Glomerular visceral epithelial cell (primary cell): ENCODE data around the gene DCAF12.
A peak's percentile ranks its signal among the peaks of the same experiment; 100 is the strongest.
"Not testable (repeated sequence)": the region's sequence is repeated elsewhere in the genome, so short reads cannot be mapped to it uniquely, and the experiment has no call there.

Experiments
- DNase-seq: peaks from one replicate; pipeline ENCODE4 v3.0.0-alpha.2; 2016; ENCODE audit errors: extremely low spot score

The DCAF12 gene

GRCh38 chr9:34126207-34127034 lies at the start of gene DCAF12:
Gene DCAF12 (minus strand): TSS chr9:34126698. CDS start chr9:34126431, 267 bp downstream.
- DNase-seq: peak; percentile 91

GRCh38 chr9:34176089-34176488 lies 49.6 kb upstream of the DCAF12 start:
- no peak for DNase-seq

- no peak for DNase-seq
Observed at GRCh38 chr9:34171753-34172535, 45.4 kb upstream of the DCAF12 start.

GRCh38 chr9:34170237-34170991 lies 43.9 kb upstream of the DCAF12 start:
- DNase-seq: no peak

GRCh38 chr9:34169125-34169524 lies 42.6 kb upstream of the DCAF12 start:
- DNase-seq: no peak

GRCh38 chr9:34163434-34163833 lies 36.9 kb upstream of the DCAF12 start:
- no peak for DNase-seq

- peak; percentile 11 for DNase-seq
Observed at GRCh38 chr9:34158362-34158869, 31.9 kb upstream of the DCAF12 start.

- no peak for DNase-seq
Observed at GRCh38 chr9:34157898-34158297, 31.4 kb upstream of the DCAF12 start.

- DNase-seq: no peak
Observed at GRCh38 chr9:34157318-34157717, 30.8 kb upstream of the DCAF12 start.

GRCh38 chr9:34154057-34154456 lies 27.6 kb upstream of the DCAF12 start:
- DNase-seq: no peak

- DNase-seq: no peak
Observed at GRCh38 chr9:34151398-34151797, 24.9 kb upstream of the DCAF12 start.

GRCh38 chr9:34145165-34145564 lies 18.7 kb upstream of the DCAF12 start:
- peak; percentile 23 for DNase-seq

GRCh38 chr9:34143116-34143515 lies 16.6 kb upstream of the DCAF12 start:
- DNase-seq: no peak

- DNase-seq: no peak
Observed at GRCh38 chr9:34140853-34141252, 14.4 kb upstream of the DCAF12 start.

GRCh38 chr9:34139477-34140146 lies 13.1 kb upstream of the DCAF12 start:
- peak; percentile 74 for DNase-seq

GRCh38 chr9:34138644-34139043 lies 12.1 kb upstream of the DCAF12 start:
- not testable (repeated sequence) for DNase-seq

GRCh38 chr9:34134521-34134920 lies 8.0 kb upstream of the DCAF12 start:
- DNase-seq: no peak

- no peak for DNase-seq
Observed at GRCh38 chr9:34133436-34133949, 7.0 kb upstream of the DCAF12 start.

- DNase-seq: no peak
Observed at GRCh38 chr9:34131571-34131970, 5.1 kb upstream of the DCAF12 start.

GRCh38 chr9:34127035-34127948 lies 794 bp upstream of the DCAF12 start:
- no peak for DNase-seq
